ENCODE results near the gene FAM222B.

Gene FAM222B

DNA sequence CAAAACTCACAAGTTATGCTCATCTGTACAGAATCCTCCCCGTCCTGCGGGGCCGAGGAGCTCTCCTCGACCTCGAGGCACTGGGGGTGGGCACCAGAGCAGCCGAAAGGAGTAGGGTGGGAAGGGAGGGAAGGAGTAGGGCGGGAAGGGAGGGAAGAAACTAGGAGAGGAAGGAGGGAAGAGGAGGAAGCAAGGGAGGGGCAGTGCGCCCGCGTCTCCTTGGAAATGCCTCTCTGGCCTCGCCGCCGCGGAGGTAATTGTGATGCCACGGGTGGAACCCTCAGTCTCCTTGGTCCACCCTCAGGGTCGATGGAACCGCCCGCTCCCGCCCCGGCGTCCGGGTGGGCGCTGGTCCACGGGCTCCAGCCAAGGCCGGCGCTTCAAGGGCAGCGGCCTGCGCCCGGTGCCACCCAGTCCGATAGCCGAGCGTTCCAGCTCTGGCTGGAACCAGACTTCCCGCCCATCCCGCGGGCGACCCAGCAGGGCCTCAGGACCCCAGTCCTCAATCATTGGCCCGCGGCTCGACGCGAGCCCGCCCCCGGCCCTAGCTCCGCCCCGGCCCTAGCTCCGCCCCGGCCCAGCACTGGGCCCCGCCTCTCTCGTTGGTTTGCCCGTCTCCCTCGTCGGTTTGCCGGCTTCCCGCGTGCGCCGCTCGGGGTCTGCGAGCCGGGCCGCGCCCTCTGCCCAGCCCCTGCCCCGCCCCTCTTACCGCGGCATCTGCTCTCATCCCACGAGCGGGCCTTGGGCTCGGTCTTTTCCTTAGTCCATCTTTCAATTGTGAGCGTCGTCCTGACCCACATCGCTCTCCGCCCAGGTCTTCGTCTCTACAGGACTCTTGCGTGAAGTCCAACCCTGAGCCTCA, 131.5 kb downstream of the FAM222B start:
- DNase-seq = peak; percentile 89

DNA sequence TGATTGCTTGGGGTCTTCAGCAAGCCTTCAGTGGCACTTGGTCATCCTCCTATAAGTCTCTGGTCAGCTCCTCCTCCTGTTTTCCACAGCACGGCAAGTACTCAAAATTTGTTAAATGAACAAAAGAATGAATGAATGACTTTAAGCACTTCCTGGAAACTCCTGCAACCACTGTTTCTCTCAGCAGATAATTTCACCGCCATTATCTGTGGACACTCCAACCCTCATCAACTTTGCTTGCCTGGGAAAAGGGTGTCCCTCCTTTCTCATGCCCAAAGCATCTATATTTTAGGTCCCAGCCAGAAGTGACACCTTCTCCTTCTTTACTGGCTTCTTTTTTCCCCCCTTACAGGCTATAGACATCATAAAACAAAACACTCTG, 135.3 kb downstream of the FAM222B start:
- no peak for DNase-seq

DNA sequence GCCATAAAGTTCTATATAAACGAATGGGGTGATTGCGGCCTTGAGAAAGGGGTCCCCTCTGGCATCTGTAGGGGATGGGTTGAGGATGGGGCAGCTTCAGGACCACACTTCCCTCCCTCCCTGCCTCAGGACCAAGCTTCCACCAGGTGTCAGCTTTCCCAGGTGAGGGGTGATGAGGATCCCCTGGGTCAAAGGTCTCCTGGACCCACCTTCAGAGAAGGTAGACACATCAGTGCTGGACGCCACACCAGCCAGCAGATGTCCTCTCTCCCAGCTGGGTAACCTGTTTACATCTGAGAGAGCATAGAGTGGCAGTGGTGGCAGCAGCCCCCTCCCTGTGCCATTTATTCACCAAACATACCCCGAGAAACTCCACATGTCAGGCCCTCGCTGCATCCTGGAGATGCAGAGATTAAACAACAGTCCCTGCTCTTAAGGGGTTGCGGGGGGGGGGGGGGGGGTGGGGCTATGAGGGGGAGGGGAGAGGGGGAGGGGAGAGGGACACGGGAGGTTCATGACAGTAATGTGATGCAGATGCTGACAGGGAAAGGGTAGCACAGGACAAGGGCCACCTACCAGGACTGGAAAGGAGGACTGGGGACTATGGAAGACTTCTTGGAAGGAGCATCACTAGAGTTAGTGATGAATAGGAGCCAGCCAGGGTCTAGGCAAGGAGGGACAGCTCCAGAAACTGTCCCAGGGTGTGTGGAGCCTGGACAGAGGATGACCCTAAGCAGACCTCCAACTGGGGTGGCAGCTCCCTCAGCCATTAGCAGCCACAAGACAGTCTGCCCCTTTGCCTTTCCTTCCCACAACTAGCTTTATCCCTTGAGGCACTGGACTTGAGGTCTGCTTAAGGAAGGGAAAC, 135.9 kb downstream of the FAM222B start:
- no peak for DNase-seq

Data from stimulated activated CD4-positive, alpha-beta T cell treated with anti-CD3 and anti-CD28 coated beads, Interleukin-4, amount 100 ng/mL, for 4 hours (primary cell).